HG03196 (cell line): ENCODE measurements around the gene ARPIN.
"Not testable (repeated sequence)": the region's sequence is repeated elsewhere in the genome, so short reads cannot be mapped to it uniquely, and the experiment has no call there.

Source experiments
- ATAC-seq: cut with Tn5 transposase; IDR thresholded peaks from one replicate; pipeline ENCODE4 v1.9.1; 2021; ENCODE audit not compliant: unreplicated experiment

Gene ARPIN

DNA sequence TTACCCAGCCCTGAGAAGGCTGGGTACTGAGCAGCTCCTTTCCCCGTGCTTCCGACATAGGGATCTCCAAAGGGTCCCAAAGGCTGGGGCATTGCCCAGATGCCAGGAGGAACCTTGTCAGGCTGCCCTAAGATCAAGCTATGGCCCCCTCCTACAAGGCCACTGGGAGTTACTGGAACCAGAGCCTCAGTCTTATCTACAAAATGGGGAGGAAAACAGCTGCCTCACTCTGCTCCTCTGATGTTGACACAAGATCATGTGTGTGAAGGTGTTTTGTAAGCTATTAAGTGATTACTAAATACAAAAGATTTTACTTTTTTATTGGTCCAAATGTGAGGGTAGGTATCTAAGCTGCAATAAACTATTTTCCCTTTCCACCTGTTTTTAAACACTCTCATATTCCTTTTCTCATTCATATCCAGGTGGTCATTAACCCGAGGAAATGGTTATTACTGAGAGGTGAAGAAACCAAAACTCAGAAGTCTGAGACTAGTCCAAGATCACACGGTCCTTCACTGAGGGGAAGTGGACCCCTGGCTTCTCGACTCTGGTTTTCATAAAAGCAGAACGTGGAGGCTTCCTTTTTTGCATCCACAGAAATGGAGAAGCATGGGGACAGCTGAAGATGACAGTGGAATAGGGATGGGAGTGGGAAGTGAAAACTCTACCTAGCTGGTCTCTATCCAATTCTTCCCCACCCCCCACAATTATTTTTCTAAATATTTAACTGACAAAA, 1.7 kb downstream of the ARPIN start:
- no peak for ATAC-seq

DNA sequence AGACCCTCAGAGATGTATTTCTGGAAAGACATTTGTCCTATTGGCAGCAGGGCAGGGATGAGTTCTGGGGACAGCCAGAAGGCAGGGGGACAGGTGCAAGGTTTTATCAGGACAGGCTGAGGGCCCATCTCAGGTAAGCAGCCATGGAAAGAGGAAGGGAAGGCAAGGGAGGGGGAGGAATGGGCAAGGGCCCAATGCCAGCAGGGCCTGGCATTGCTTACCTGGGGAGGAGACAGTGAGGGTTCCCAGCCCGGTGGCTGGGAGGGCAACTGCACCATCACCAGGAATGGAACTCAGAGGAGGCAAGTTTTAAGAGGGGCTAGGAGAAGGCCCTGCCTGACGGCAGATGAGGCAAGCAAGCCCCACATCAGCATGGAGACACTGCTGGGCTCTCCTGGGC, 3.1 kb downstream of the ARPIN start:
- no peak for ATAC-seq

DNA sequence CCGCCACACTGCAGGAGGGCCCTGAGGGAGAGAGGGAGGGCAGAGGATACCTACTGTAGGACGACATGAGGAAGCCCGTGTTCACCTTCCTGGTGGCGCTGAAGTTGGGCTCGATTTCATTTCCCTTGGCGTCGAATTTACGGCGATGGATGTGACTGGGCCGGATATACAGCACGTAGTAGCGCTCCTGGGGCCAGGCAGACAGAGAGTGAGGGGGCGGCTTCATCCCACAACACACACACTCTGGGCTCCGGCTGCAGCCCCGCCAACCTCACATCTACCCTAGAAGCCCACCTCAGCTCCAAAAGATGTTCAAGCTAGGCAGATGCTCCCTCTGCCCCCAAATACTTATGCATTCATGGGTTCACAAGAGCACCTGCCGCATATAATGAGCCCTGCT, 4.5 kb downstream of the ARPIN start:
- no peak for ATAC-seq

DNA sequence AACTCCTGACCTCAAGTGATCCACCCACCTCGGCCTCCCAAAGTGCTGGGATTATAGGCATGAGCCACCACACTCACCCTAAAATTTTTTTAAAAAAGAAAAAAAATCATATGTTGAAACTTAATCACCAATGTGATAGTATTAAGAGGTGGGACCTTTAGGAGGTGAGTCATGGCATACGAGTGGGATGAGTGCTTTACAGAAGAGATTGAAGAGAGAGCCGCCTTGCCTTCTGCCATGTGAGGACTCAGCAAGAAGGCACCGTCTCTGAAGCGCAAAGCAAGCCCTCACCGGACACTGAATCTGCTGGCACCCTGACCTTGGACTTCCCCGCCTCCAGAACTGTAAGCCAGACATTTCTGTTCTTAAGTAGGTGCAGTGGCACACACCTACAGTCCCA, 5.5 kb downstream of the ARPIN start:
- no peak for ATAC-seq

DNA sequence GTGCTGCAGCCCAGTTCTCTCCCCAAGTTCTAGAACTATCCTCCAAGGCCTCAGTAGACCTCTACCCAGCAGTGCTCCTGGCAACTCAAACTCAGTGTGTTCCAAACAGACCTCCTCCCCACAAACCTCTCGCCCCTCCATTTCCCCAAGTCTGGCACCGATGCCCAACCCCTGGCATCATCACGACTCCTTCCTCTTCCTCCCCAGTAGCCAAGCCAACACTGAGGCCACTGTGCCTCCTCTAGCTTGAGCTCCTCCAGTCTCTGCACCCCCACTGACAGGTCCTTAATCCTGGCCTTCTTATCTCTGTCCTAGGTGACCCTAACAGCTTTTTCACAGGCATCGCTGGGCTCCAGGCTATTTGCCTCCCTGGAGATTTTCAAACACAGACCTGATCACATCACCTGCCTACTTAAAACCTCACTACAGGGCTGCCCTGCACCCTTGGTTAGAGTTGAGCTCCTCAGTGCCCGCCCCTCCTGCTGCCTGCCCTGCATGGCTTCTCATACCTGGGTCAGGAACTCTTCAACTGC, 6.8 kb downstream of the ARPIN start:
- no peak for ATAC-seq

DNA sequence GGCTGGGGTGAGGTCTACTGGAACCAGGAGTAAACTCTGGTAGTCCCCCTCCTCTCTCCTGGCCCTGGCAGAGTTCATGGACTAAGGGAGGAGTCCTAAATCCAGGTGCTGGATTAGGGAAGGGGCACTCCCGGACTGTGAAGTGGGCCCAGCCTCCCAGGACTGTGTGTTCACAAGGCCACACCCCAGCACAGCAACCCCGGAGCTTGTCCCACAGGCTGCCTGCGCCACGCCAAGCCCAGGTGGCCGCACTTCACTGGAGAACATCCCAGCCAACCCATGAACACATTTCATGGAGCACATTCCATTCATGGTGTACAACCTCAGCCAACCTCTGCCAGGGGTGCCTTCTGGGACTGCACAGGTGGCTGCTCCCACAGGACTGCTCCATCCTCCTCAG, 8.2 kb downstream of the ARPIN start:
- no peak for ATAC-seq

DNA sequence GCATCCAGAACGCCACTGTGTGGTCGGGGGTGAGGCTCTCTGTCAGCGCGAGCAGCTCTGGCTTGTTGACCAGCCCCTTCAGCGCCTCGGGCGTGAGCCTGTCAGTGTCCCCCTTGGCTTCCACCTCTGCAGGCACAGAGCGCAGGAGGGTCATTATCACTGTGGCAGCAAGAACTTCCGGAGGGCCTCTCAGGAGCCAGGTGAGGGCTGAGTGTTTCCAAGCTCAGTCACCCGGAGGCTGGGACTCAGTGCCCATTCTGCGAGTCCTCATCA, 9.0 kb downstream of the ARPIN start:
- no peak for ATAC-seq

DNA sequence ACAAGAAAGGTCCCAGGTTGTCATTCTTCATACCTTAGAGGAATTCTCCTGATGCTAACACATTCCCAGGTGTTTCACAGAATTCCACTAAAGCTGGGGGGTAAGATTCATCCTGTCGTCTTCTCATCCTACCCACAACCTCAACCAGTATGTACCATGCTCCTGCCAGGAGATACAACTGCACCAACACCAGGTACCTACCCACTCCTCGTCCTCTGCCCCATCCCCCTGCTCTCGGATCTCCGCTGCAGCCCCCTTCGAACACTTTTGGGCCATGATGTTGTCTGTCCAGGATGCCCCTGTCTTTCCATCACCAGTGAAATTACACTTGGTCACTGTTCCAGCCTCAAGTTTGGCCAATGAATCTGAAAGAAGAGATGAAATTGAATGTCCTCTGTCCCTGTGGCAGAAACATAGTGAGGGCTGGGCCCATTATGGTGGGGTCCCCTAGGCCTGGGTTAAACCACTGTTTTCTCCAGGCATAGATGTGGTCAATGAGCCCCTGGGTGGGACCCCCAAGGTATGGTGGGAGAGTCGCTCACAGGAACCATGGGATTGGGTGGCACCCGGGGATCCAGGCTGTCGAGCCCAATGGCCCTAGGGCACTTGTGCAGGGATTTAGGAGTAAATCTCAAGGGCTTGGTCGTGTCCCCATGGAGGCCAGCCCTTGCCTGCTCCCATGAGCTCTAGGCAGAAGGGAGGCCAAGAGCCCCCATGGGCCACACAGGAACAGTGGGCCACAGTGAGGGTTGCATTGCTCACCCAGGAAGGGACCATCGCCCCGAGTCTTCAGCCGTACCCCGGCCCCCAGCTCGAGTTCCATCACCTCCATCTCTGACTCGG, 9.5 kb downstream of the ARPIN start:
- ATAC-seq, result no peak

DNA sequence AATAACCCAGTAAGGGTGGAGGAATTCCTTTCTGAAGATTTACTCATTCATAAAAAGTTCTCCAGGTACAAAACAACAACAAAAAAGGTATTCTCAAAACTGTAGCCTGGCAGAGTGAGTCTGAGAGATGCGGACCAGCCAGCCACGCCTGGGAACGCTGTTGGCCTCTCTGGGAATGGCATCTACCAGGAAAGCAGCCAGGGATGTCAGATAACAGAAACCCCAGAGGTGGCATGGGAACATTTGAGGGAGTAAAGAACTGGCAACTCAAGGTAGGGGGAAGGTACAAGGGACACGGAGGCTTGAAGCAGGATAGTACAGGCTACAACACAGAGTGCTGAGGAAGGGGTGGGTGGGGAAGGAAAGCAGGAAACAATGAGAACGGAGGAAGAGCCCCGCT, 11.9 kb downstream of the ARPIN start:
- no peak for ATAC-seq

DNA sequence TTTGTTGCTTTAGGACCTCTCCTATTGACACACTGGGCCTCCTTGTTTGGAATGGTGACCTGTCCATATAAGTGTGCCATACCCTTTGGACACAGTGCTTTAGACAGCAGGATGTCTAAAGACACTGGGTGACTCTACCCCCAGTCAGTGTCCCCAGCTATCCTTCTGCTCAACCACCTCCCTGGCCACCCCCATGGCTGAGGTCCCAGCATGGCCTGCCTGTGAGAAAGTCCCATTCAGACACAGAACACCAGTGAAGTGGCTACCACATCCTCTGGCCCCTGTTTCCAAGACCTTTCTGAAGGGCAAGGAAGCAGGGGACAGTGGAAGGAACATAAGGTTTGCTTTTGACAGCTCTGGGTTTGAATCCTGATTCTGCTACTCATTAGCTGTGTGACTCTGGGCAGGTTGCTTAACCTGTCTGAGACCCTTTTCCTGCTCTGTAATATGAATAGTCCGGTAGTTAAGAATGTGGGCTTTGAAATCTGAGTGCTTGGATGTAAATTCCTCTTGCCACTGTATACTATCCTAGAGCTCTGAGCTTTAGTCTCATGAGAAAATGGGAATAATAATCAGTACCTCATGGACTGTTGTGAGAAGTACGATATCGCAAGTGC, 12.7 kb downstream of the ARPIN start:
- ATAC-seq, result no peak

DNA sequence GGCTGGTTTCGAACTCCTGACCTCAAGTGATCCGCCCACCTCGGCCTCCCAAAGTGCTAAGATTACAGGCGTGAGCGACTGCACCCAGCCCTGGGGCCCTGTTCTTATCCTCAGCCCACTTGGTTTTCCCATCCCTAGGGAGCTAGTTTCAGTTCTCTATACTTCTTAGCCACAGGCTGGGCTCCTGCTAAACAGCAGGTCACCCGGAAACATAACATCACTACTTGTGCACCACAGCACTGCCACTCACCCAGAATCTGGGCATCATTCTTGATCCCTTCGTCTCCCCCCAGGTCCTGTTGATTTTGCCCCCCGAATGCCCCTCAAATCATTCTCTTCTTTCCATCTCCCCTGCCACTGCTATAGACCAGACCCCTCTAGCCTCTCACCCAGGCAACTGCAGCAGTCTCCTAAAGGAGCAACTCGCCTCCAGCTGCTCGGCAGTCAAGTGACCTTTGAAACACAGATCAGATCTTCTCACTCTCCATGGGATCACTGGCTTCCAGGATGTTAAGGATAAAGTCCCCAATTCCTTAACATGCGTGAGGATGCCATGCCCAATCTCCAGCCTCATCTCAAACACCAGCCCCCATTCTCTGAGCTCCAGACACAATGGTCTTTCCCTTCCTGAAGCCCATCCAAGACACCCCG, 13.3 kb downstream of the ARPIN start:
- no peak for ATAC-seq

DNA sequence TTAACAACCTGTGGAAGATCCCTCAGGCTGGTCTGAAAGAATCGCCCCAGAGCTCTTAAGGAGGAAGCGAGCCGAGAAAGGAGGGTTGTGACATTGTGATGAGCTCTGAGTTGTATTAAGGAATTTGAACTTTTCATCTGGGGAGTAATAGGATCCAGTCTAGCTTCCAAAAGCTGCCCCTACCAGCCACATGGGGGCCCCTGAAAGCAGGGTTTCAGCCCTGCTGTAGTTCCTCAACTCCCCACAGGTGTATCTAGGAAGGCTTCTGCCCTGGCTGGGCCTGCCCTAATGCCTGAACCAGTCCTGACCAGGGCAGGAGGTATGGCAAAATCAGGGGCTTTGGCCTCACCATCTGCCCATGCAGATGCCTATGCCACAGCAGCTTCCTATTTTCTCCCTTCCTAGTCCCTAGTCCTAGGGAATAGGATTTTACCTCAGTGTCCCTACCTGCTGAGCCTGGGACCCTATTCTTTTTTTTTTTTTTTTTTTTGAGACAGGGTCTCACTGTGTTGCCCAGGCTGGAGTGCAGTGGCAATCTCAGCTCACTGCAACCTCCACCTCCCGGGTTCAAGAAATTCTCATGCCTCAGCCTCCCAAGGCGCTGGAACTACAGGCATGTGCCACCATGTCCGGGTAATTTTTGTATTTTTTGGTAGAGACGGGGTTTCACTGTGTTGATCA, 14.0 kb downstream of the ARPIN start:
- peak; percentile 47 for ATAC-seq

DNA sequence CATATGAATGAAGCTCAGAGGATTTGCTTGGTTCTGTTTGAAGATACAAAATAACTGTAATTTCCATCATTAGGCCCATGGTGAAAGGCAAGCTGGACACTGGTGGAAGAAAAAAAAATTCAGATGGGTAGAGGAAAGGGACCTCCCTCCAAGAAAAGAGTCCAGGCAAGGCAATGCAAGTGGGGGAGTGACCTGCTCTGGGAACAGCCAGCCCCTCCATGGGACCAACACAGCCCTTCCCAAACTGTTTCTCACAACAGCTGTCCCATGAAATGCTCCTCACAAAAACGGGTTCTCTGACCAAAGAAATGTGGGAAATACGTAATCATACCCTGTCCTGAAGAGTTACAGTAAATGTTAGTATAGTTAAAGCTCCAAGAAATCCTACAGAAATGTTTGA, 14.6 kb downstream of the ARPIN start:
- no peak for ATAC-seq

DNA sequence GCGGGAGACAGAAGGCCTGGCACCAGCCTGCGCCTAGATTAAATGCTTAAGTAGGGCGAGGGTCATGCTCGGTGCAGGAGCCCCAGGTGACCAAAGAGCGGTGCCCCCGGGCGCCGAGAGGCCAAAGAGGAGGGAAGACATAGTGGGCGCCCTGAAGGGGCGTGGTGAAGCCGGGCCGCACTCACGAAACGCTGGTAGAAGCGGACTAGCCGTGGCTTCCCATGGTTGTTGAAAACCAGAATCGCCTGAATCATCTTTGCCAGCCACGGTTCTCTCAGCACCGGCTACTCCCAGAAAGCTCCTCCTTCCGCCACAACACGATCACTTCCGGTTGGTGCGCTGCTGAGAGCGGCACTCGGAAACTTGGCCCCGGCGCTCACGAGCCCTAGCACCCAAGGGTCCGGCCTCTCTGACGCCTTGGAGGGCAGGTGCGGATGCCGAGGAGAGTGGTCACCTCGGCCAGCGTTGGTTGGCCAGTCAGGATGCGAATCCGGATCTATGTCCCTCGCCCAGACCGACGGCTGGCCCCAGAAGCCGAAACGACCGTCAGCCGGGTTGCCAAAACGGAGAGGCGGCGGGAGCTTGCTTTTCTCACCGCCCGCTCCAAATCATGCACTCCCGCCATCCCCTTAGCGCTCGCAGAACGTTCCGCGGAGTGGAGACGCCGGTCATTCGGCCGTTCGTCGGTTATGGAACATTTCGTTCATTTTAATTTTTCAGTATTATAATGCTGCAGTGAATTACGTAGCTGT, 18.9 kb downstream of the ARPIN start, which contains the start of gene AP3S2:
AP3S2 (minus strand) TSS at position 299 of the 752 bp plus-strand sequence; CDS start at position 254, 45 bp downstream.
- peak; percentile 92 for ATAC-seq

DNA sequence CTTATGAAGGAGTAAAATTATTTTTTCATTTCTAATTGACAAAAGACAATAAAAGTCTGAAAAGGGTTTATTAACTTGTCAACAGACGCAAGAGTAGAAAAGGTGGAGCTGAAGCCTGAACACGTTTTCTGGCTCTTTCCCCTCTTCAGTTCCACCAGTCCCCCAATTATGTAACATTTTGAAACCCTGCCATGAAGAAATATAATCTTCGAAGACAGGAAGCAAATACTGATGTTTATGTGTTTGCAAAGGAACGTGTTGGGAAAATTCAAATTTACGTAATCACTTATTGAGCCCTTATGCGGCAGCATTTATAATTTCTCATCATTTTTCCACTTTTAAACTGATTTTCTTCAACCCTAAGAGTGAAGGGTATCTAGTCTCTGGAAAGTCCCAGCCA, 19.7 kb downstream of the ARPIN start:
- no peak for ATAC-seq

DNA sequence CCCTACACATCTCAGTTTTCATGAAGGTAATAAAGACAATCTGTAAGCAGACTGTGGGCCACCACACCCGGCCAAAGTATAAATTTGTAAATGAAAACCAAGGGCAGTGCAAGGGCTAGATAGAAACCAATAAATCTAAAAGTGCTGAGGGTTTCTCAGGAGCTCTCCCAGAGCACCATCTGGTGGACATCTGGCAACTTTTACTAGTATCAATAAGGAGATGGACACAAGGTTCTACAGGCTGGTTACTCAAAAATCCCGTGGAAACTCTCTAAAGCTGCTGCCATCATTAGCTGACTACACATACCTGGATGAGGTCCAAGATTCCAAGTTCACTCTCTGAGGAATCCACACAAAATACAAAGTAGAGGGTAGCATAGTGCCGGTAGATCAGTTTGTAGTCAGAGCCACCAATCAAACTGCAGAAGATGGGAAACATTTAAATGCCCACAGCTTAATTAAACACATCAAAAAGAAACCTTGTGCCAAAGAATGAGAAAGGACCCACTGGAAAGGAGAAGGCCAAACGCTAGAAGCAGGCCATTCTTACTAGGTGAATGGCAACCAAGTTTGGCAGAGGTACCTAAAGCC, 24.4 kb downstream of the ARPIN start:
- no peak for ATAC-seq

DNA sequence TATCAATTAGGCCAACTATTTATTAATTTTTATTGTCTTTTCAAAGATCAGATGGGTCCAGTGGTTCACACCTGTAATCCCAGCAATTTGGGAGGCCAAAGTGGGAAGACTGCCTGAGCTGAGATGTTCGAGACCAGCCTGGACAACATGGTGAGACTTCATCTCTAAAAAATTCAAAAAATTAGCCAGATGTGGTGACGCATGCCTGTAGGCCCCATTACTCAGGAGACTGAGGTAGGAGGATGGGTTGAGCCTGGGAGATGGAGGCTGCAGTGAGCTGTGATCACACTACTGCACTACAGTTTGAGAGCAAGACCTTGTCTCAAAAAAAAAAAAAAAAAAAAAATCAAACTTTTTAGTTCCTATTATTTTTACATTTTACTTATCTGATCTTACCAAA, 27.1 kb downstream of the ARPIN start:
- ATAC-seq, result no peak

DNA sequence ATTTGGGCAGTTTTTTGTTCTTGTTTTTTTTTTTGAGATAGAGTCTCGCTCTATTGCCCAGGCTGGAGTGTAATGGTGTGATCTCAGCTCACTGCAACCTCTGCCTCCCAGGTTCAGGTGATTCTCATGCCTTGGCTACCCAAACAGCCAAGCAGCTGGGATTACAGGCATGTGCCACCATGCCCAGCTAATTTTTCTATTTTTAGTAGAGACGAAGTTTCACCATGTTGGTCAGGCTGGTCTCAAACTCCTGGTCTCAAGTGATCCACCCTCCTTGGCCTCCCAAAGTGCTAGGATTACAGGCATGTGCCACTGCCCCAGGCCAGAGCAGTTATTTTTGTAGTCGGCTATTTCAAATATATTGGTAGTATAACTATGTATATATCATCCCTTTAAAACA, 27.6 kb downstream of the ARPIN start:
- ATAC-seq, result not testable (repeated sequence)

DNA sequence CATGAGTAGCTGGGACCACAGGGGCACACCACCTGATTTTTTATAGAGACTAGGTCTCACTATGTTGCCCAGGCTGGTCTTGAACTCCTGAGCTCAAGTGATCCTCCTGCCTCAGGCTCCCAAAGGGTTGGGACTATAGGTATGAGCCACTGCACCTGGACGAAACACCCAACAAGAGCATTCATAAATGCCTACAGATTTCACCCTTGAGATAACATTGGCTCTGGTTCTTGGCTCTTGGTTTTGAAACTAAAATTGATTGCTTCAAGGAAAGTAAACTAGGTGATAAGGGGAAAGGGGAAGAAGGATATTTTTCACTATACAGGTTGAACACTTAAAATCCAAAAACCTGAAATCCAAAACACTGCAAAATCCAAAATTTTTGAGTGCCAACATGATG, 29.2 kb downstream of the ARPIN start:
- no peak for ATAC-seq

DNA sequence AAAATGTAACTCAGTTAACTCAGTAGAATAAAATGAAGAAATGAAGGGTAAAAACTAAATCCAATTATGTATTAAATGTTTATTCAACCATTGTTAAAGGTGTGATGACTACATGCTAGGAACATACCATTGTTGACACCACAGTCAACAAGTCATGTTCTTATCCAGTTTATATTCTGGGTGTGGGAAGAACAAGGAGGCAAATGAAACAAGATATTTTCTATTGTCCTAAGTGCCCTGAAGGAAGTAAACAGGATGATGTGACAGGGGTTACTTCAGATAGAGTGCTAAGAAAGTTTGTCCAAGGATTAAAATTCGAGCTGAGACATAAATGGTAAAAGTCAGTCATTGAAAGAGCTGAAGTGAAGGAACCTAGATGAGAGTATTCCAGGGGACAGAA, 32.0 kb downstream of the ARPIN start:
- ATAC-seq, result no peak
